HG02870 (cell line): ENCODE data around the gene RAB25.

ENCODE experiments used
- ATAC-seq: cut with Tn5 transposase; IDR thresholded peaks from one replicate; pipeline ENCODE4 v1.9.1; 2021; ENCODE audit warnings: mild to moderate bottlenecking, moderate library complexity; ENCODE audit not compliant: unreplicated experiment

RAB25 gene

DNA sequence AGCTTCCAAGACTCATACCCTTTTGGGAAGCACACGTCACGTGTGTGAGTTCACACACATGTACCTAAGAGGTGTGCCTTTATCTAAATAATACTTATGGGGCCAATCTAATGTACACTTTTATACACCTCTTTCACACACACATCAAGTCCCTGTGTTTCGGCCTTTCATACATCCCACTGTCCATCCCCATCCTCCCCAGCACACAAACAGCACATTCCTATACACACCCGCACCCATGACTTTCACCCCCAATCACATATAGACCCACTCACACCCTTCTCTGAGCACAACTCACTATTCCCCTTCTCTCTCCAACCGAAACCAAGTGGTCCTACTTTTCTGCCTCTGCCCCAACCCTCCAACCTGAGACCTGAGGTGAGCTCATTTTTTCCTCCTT is 17.8 kb downstream of the RAB25 start:
- ATAC-seq: no peak

DNA sequence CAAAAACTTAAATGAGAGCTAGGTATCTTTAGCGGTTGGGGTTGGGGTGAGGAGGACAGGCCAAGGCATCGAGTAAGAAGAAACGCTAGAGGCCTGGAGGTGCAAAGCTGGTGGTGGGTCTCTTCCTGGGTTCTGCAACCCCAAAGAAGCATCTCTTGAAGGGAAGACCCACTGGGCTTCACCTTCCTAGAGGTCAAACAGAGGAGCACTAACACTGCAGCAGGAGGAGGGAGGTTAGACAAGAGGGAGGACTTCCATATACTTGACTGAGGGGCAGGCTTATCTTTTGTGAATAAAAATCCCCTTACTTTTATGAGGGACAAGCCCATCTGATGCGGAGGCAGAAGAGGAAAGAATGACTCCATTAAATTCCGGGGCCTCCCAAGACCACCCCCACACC is 18.8 kb downstream of the RAB25 start:
- no peak for ATAC-seq

DNA sequence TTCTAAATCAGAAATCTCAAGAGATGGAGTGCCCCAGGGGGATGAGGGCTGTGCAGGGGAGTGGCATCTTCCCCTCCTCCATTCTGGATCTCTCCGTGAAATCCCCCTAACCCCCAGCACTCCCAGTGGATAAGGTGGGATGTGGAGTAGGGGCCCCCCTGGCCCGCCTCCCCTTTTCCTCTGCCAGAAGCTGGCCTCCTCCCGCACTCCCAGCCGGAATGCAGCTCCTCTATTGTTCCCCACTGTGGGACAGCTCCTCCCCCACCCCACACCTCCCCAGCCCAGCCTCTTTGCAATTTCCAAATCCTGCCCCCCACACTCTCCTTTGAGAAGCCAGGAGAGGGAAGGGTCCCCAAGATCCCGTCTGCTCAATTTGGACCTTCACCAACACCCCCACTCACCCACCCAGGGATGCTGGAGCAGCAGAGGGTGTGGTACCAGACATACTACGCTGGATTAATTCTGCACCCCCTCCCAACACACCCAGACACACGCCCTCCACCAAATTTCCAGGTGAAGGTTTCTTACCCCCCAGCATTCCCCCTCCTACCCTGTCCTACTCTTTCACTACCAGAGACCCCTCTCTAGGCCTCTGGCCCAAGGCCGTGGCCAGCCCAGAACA is 19.4 kb downstream of the RAB25 start:
- no peak for ATAC-seq

DNA sequence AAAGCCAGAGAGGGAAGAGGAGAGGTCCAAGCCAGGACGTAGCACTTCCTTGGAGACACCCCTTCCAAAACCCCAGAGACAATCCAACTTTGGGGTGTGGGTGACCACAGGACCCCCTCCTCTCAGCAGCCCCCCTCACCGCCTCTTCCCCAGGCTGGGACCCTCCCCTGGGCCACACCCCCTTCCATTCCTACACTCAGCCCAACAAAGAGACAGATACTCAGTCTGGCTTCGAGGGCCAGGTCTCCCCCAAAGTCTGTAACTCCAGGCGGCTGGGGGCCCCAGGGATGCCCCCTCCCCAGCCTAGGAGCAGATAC is 19.9 kb downstream of the RAB25 start:
- ATAC-seq: no peak

DNA sequence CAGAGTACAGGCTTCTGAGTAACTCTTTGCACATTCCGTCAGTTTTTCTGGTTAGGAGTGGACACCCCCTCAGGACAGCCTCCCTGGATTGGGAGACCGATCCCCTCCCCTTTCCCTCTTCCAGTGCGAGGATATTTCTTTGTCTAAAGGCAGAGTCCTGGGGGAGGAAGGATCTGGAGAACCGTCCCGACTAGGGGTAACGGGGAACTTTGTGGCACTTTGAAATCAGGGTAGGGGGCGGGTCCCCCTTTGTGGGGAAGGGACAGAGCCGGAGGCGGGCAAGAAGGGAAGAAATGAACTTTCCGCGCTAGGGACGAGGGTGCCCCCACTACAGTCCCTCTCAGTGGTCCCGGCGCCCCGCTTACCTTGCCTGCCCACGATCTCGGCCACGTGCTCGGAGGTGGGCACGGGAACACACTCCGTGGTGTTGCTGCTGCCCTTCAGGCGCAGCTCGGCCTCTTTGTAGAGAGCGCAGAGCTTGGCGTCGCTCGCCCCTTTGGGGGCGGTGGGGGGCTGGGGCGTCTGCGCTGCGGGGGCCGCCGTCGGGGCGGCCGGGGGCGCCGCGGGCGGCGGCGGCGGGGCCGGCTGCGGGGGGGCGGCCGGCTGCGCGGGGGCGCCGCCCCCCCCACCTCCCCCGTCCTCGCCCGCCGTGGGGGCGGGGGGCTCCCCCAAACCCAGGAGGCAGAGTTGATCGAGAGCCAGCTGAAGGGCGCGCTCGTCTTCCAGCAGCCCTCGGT is 20.4 kb downstream of the RAB25 start:
- no peak for ATAC-seq

DNA sequence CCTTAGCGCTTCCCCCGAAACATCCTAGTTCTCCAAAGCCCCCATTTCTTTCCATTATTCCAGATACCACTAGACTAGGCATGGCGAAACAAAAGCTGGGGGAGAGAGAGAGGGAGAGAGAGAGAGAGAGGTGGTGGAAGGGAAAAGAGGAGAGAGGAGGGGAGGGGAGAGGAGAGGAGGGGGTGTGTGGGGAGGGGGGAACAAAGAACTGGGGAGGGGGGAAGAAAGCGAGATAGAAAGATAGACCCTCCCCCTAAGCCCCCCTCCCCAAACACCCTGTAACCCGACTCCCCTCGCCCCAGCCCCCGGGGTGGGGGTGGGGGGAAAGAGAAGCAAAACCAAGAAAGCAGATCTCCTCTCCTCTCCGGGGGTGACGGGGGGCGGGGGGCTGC is 21.0 kb downstream of the RAB25 start:
- ATAC-seq: no peak

DNA sequence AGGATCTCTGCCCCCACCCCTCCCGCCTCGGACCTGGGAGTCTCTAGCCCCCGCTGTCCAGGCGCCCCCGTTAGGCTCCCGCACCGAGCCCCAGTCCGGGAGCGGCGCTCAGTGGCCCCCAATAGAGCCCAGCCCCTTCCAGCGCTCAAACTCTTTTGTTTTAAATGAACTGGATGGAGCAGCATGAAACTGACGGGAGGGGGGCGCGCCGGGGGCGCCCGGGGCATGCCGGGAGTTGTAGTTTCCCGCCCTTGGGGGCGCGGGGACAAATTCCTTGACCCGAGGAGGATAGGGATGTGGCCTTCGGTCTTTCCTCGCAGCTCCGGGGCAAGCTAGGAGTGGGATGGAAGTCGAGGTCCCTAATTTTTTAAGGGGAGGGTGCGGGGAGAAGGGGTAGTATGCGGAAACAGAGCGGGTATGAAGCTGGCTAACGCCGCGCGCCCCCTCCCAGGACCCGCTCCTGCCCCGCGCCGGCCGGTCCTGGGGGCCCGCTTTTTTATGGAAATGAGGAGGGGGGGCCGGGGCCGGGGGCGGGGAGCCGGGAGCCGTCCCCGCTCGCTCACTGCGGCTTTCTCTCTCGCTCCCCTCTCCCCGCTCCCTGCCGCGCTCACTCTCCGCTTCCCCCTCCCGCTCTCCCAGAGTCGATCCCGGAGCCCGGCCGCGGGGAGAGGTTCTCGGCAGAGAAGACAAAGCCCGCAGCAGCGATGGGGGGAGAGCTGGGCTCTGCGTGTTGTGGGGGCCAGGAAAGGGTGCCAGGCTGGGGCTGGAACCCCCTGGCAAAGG is 21.5 kb downstream of the RAB25 start, which contains the start of gene MEX3A:
MEX3A (minus strand) TSS at position 157 of the 783 bp plus-strand sequence. CDS start 467 bp downstream, outside the sequence.
- no peak for ATAC-seq

DNA sequence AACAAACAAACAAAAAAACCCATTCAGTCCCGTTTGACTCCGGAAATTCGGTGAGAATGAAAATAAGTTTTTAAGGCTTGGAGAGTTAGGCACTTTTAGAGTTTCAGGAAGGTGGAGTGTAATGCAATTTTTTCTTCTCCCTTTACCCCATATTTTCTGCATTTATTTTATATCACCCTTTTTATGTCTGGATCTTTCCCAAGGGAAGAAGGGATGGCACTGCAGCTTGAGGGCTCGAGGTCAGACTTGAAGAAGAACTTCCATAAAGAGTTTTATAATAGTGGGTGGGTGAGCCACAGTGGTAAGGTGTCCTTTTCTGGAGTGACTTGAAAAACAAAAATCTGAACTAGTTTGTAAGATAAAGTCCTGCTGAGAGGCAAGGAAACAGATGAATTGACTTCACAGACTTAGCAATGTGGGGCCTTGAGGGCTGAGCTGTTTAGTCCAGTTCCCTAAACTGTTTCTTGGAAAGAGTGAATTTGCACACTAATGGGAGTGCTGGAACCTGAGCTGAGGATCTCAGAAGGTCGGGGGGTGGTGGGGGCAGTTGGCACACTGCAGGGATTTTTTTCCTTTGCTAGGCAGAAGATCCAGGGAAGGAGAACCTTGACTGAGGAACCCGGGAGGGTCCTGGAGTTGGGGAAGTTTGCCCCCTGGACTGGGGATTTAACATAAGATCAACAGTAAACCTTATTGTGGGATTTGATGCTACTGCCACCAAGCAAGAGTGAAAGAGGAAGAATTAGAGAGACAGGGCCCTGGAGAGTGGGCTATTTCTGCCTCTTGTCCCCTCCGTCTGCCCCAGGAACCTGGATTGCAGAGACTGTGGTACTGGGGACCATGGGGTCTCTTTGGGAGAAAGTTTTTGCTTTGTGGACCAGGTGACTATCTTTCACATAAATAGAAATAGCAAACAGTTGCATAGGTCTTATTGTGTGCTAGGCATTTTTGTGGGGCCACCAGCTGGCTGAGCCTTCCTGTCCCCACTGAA is 23.1 kb downstream of the RAB25 start:
- ATAC-seq: no peak

DNA sequence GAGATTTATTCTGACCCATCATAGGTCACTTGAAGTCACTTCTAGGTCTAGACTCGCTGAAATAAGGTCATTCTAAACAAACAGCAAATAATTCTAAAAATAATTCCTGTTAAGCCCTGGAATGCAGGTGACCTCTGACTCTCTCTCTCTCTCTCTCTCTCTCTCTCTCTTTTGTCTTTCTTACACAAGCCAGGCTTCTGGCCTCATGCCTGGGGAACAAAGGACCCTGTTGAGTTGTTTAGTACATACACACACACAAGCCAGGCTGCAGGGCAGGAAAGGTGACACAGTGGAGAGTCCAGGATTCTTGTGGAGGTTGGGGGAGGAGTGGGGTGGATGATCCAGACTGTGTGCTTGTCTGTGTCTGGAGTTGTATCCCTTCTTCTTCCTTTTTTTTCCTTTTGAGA is 25.3 kb downstream of the RAB25 start:
- ATAC-seq: no peak

DNA sequence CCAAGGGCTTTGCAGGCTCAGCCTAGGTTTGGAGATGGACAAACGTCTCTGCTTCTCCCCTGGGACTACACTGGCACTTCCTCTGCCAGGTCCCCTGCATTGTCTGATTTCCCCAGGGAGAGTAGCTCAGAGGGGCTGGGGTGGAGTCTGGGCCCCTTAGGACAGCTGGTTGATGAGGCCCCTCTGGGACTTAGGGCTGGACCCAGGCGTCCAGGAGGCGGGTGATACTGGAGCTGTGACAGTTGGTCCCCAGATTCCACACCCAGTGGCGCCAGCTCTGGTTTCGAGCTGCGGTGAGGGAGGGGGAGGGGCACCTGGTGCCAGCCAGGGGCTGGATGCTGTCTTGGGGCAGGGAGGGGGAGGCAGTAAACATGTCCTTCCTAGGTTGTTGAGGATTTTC is 28.7 kb downstream of the RAB25 start:
- no peak for ATAC-seq

DNA sequence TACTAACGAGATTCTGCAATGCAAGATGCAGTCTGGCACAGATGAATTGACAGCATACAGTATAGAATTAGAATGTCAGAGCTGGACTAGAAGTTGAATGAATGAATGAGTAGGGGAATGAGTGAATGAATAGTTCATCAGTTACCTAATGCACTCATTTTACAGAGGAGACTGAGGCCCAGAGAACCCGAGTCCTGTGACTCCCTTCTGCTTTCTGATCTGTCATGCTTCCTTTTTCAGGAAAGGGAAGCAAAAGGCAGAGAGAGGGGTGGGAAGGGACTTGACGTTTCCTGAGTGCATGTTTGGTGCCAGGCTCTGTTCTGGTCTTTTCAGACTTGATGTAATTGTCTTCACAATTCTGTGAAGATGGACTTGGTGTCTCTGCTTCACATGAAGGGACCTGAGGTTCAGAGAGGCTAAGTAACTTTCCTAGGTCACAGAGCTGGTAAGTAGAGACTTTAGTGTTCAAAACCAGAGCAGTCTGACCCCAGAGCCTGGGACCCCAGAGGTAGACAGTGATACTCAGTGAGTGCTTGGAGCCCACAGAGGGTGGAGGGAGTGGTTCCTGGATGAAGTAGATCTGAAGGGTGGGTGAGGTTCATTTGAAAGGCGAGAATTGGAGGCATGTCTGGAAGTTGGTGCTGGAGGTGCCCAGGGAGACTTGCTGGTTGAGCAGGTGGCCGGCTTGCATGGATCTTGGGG is 29.3 kb downstream of the RAB25 start:
- ATAC-seq: no peak

DNA sequence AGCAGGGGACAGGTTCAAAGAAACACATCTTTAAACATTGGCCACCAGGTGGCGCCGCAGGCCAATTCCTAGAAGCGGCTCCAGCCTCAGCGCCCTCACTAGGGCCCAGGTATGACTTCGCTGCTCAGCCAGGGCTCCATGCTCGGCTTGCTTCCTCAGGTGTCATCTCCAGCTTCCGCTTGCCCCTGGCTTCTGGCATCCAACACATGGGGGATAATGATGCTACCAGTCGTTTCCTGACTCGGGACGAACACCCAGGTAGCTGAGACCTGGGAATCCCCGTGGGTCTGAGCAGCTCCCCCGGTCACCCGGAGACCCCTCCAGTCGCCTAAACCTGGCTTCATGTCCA is 29.9 kb downstream of the RAB25 start:
- ATAC-seq: no peak

DNA sequence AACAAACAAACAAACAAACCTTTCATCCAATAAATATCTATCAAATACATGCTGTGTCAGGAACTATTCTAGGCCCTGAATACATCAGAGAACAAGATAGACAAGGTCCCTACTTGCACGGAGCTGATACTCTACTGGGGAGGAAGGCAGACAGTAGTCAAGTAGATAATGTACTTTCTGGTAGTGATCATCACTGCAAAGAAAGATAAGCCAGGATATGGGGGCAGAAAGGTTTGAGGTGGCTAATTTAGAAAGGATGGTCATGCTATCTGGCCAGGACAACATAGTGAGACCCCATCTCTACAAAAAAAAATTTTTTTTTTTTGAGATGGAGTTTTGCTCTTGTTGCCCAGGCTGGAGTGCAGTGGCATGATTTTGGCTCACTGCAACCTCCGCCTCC is 30.6 kb downstream of the RAB25 start:
- ATAC-seq: no peak

DNA sequence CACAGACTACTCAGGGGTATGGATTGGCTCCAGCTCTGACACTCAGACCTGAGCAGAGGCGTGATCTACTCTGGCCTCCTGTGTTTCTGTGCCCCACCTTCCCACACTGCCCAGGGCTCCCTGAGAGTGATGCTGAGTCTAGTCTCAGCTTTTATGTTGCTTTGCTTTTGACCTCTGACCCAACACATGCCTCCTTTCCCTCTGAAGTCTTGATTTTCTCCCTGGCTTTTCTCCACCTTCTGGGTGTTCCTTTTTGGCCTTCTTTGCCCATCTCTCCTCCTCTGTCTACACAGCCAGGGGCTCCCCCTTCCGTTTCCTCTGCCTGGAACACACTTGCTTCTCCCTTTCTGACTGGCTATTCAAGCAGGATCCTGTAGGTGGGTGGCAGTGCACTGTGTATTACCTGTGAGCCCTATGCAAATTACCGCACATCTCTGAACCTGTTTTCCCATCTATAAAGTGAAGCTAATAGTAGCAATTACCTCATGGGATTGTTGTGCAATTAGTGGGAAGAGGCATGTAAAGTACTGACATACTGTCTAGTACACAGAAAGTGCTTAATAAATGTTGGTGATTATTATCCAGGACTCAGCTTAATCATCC is 35.0 kb downstream of the RAB25 start:
- ATAC-seq: no peak

DNA sequence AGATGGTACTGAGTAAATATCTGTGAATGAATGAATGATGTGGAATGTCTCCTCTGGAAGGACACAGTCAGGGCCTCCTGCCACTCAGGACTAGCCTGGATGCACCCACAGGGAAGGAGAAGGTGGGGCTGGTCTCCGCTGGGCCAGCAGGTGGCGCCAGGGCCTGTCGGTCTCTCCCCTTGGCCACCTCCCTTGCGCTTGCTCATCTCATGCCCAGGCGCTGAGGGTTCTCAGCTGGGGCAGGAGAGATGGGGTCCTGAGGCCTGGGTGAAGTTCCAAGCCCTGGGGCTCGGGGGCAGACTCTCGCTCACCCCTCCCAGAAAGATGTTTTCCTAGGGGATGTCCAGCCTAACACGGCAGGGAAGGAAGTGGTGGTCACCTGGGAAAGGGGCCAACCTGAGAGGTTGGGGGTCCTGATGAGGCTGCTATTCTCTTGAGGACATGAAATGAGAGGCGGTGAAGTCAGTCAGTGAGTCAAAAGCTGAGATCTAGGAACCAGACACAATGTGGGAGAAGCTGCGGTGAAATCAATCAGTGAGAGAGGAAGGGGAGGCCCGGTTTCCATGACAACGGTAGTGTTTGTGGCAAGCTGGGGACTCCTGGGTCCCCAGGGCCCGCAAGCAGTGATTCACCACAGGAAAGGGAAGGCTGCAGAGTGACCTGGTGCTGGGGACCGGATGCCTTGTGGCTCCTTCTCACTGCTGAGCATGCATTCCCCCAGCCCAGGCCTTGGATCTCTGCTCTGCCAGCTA is 35.9 kb downstream of the RAB25 start:
- peak; percentile 64 for ATAC-seq

DNA sequence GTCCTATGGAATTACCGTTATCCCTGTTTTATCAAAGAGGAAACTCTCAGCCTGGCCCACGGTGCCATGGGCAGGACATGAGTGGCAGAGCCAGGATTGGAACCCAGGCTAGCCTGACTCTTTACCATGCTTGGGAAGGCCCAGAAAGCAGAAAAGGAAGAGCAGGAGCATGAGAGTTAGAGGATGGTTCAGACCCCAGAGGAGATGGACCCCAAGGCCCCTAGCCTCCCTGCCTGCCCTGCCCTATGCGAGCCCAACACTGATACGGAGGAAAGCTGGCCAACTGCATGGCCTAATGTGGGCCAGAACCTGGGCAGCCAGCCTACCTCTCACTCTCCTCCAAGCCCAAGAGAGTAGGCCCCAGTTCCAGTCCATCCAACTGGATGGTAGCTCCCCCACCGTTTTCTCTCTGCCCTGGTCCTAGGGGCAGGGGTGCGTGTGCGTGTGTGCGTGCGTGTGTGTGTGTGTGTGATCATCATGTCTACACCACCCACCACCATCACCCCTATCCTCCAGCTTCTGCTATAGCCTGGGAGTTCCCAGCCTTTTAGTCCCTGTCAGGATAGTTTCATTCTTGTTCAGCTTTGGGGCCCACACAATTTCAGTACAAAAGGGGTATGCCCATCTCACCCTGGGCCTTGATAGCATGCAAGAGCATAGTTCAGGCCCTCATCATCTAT is 36.7 kb downstream of the RAB25 start:
- no peak for ATAC-seq

DNA sequence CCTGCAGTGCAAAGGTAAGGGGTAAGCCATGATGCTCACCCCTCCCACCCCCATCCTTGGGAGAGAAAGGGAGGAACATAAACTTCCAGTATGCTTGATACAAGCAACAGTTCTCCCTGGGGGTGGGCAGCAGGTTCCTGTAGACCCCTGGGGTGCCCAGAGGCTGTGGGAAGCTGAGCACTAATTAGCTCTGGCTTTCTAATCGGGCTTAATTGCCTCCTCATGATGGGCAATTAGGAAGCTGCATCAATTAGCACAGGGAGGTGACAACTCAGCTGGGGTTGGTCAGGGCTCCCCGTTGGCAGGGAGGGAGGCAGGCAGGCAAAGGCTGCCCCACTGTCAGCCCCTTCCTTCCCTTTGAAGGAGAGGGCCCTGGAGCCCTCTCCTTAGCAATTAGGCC is 37.8 kb downstream of the RAB25 start:
- ATAC-seq: no peak

DNA sequence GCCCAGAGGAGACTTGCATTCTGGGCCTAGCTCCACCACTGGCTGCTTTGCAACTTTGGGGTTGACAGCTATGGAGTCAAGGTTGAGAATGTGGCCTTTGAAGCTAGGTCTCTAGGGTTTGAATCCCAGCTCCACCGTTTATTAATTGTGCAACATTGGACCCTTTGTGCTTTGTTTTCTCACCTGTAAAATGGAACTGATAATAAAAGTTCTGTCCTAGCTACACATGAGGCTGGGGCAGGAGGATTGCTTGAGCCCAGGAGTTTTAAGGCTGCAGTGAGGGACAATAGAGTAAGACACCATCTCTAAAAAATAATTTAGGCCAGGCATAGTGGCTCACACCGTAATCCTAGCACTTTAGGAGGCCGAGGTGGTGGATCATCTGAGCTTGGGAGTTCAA is 38.3 kb downstream of the RAB25 start:
- ATAC-seq: no peak
